K562 (cell line): ENCODE data around the gene TEX9. TPM values are rescaled to one million over a fixed set of nuclear protein-coding genes. Genes with fewer than 3 reads are reported as not detected.

Source experiments
- ATAC-seq: fragments of 200-7000 bp; cut with Tn5 transposase; 3 replicates; pipeline ENCODE4 v1.9.1; 2020; ENCODE audit warnings: moderate library complexity
- BruUV-seq: library from RNA; stranded (reverse); fragments of 400-500 nt; replicated peaks from 2 replicates; lab custom pipeline; 2021; lab: Mats Ljungman, UMichigan
- CTCF ChIA-PET: fragments of 300-600 bp; formaldehyde crosslinking; extraction: SDS; loops from one replicate; lab custom pipeline; 2021; ENCODE audit warnings: low intra/inter-chr PET ratio; lab: Yijun Ruan, JAX
- POLR2A ChIA-PET: fragments of 300-600, 350-650 bp; sonication (Branson Sonifier 250); formaldehyde crosslinking; extraction: SDS; loops from one replicate; lab custom pipeline; 2021; ENCODE audit warnings: antibody characterized with exemption, inconsistent platforms; lab: Yijun Ruan, JAX
- DNase-seq, 4 experiments: peaks; one replicate each; pipeline versions ENCODE4 v3.0.0 to v3.0.0-alpha.2; 2011 to 2018; ENCODE audit warnings: low spot score in 3 of 4, mixed read lengths in 3 of 4; ENCODE audit errors: extremely low read depth in 1 of 4
- FAIRE-seq: peaks from 2 replicates; lab custom pipeline; 2011; peaks lifted over from hg19 to GRCh38; lab: Jason Lieb, UNC
- H2AFZ ChIP-seq: 2 replicates; pipeline ENCODE4 v1.6.0; 2011; ENCODE audit warnings: low read depth, low read length, control low read depth, inconsistent platforms
- H3K27ac ChIP-seq: fragments of 200-600 bp; 3 replicates; pipeline ENCODE4 v1.8.0; 2011; ENCODE audit warnings: low read depth, mild to moderate bottlenecking, control low read depth, inconsistent platforms, low read length, moderate library complexity, mixed read lengths; ENCODE audit errors: extremely low read depth
- H3K27me3 ChIP-seq, 2 experiments: fragments of 300-600 bp in 1 of 2; 2 replicates in 1 of 2; 3 replicates in 1 of 2; pipeline versions ENCODE4 v1.6.0 to v1.8.0; 2011; ENCODE audit warnings: inconsistent platforms in 2 of 2, low read length in 2 of 2, mild to moderate bottlenecking in 1 of 2, mixed read lengths in 1 of 2, moderate library complexity in 1 of 2; ENCODE audit not compliant: control insufficient read depth in 2 of 2, insufficient read depth in 2 of 2
- H3K36me3 ChIP-seq: fragments of 300-600 bp; 3 replicates; pipeline ENCODE4 v1.8.0; 2011; ENCODE audit warnings: mild to moderate bottlenecking, low read length, inconsistent platforms; ENCODE audit not compliant: control insufficient read depth, insufficient read depth
- H3K4me1 ChIP-seq, 2 experiments: fragments of 200-600 bp in 1 of 2; replicated peaks in 1 of 2; 2 replicates in 1 of 2; 3 replicates in 1 of 2; pipeline versions ENCODE4 v1.5.1 to v1.8.0; 2011; ENCODE audit warnings: inconsistent platforms in 2 of 2, low read length in 2 of 2, mild to moderate bottlenecking in 1 of 2, mixed read lengths in 1 of 2, moderate library complexity in 1 of 2; ENCODE audit not compliant: control insufficient read depth in 2 of 2, insufficient read depth in 2 of 2
- H3K4me2 ChIP-seq: 2 replicates; pipeline ENCODE4 v1.6.1; 2011; ENCODE audit warnings: low read length, control low read depth, inconsistent platforms, mixed read lengths; ENCODE audit not compliant: insufficient read depth
- H3K4me3 ChIP-seq: fragments of 200-600 bp; sonication (generic), shearing (Covaris generic); 2 replicates; pipeline ENCODE4 v1.5.1; 2016; ENCODE audit warnings: control low read depth, inconsistent platforms
- H3K79me2 ChIP-seq: fragments of 200-600 bp; 3 replicates; pipeline ENCODE4 v1.8.0; 2011; ENCODE audit warnings: low read length, inconsistent platforms; ENCODE audit not compliant: control insufficient read depth, insufficient read depth
- H3K9ac ChIP-seq, 2 experiments: 2 replicates each; pipeline versions ENCODE4 v1.6.0 to v1.6.1; 2011; ENCODE audit warnings: low read depth in 2 of 2, low read length in 2 of 2, control low read depth in 1 of 2, inconsistent platforms in 1 of 2, mild to moderate bottlenecking in 1 of 2, mixed read lengths in 1 of 2; ENCODE audit not compliant: insufficient read depth in 1 of 2
- H3K9me1 ChIP-seq: one replicate; pipeline ENCODE4 v1.6.0; 2011; ENCODE audit warnings: inconsistent platforms, mild to moderate bottlenecking, low read length, moderate library complexity; ENCODE audit not compliant: control insufficient read depth, insufficient read depth
- H3K9me3 ChIP-seq: replicated peaks from 2 replicates; pipeline ENCODE4 v1.5.1; 2011; ENCODE audit warnings: low read depth, low read length, inconsistent platforms; ENCODE audit not compliant: control insufficient read depth, insufficient read depth
- H4K20me1 ChIP-seq: replicated peaks from 2 replicates; pipeline ENCODE4 v1.6.1; 2011; ENCODE audit warnings: low read length, inconsistent platforms, mixed read lengths; ENCODE audit not compliant: control insufficient read depth, insufficient read depth
- ADNP ChIP-seq: fragments of 200-800 bp; sonication (Bioruptor generic); IDR thresholded peaks from 2 replicates; pipeline ENCODE4 v1.6.1; 2016; ENCODE audit warnings: missing genetic modification characterization, missing compliant biosample characterization
- BCL6 ChIP-seq: fragments of 250-450 bp; sonication (Bioruptor Pico); IDR thresholded peaks from 2 replicates; pipeline ENCODE4 v1.4.0; 2020
- DNMT1 ChIP-seq: fragments of 450-650 bp; IDR thresholded peaks from 2 replicates; pipeline ENCODE4 v1.6.1; 2016; ENCODE audit warnings: antibody characterized with exemption, mild to moderate bottlenecking
- ILF3 ChIP-seq: fragments of 450-650 bp; IDR thresholded peaks from 2 replicates; pipeline ENCODE4 v1.6.1; 2018; ENCODE audit warnings: antibody characterized with exemption, mild to moderate bottlenecking, moderate library complexity, borderline replicate concordance
- LEF1 ChIP-seq: fragments of 450-650 bp; IDR thresholded peaks from 2 replicates; pipeline ENCODE4 v1.6.1; 2016; ENCODE audit warnings: mild to moderate bottlenecking
- NR1H2 ChIP-seq: sonication (generic); formaldehyde crosslinking; IDR thresholded peaks from 2 replicates; pipeline ENCODE4 v1.4.0; 2020; ENCODE audit warnings: mild to moderate bottlenecking, missing genetic modification reagents
- RB1 ChIP-seq: fragments of 450-650 bp; IDR thresholded peaks from 2 replicates; pipeline ENCODE4 v1.6.1; 2017; ENCODE audit warnings: low read depth, mild to moderate bottlenecking
- RBM25 ChIP-seq: fragments of 200-400 bp; formaldehyde crosslinking; IDR thresholded peaks from 2 replicates; pipeline ENCODE4 v1.6.1; 2018; ENCODE audit warnings: low read length, low read depth, moderate library complexity; ENCODE audit not compliant: severe bottlenecking
- SIN3A ChIP-seq, 2 experiments: fragments of 150-350 bp in 1 of 2; IDR thresholded peaks; 2 replicates each; pipeline ENCODE4 v1.6.1; 2011 to 2016; ENCODE audit warnings: borderline replicate concordance in 2 of 2, low read depth in 2 of 2, low read length in 2 of 2, mild to moderate bottlenecking in 2 of 2, moderate library complexity in 2 of 2; ENCODE audit not compliant: control insufficient read depth in 1 of 2
- SLC30A9 ChIP-seq: fragments of 250-450 bp; sonication (Bioruptor Pico); IDR thresholded peaks from 2 replicates; pipeline ENCODE4 v1.8.0; 2022; ENCODE audit warnings: mild to moderate bottlenecking, moderate library complexity
- SMARCB1 ChIP-seq: IDR thresholded peaks from 2 replicates; pipeline ENCODE4 v1.6.1; 2011; ENCODE audit warnings: improper control_type of control experiment, low read depth; ENCODE audit not compliant: insufficient read length
- SRSF1 ChIP-seq: fragments of 200-400 bp; formaldehyde crosslinking; IDR thresholded peaks from 2 replicates; pipeline ENCODE4 v1.6.1; 2017; ENCODE audit warnings: mild to moderate bottlenecking, low read depth, low read length, moderate library complexity
- TCF3 ChIP-seq: sonication (generic); formaldehyde crosslinking; IDR thresholded peaks from 2 replicates; pipeline ENCODE4 v1.4.0; 2020; ENCODE audit warnings: mild to moderate bottlenecking, missing genetic modification reagents
- TCF7L2 ChIP-seq: fragments of 150-350 bp; IDR thresholded peaks from 2 replicates; pipeline ENCODE4 v1.6.1; 2016; ENCODE audit warnings: low read depth, mild to moderate bottlenecking, low read length, moderate library complexity
- ZFPM2 ChIP-seq: fragments of 250-450 bp; sonication (Bioruptor Pico); IDR thresholded peaks from 2 replicates; pipeline ENCODE4 v1.5.1; 2022; ENCODE audit warnings: mild to moderate bottlenecking
- ZNF146 ChIP-seq: IDR thresholded peaks from one replicate; pipeline ENCODE4 v1.6.1; 2018; ENCODE audit warnings: missing compliant biosample characterization; ENCODE audit not compliant: unreplicated experiment
- ZNF24 ChIP-seq: fragments of 450-650 bp; IDR thresholded peaks from 2 replicates; pipeline ENCODE4 v1.6.1; 2016
- ZNF354B ChIP-seq: fragments of 250-450 bp; sonication (Bioruptor Pico); IDR thresholded peaks from 2 replicates; pipeline ENCODE4 v1.4.0; 2020
- WGBS: fragments of 100-300 bp; shearing (Covaris generic); methylation state at CpG from one replicate; pipeline ENCODE4 v1.1.6; 2016; ENCODE audit warnings: low coverage, mixed read lengths; ENCODE audit not compliant: insufficient coverage; ENCODE audit errors: missing lambda C conversion rate; 5-methylcytosine and 5-hydroxymethylcytosine counted together
- in situ Hi-C: fragments of 300-500 bp; cut with MboI; formaldehyde crosslinking; loops from 4 replicates; pipeline ENCODE4 v1.15.0; 2018; ENCODE audit warnings: inconsistent platforms, mixed read lengths
- intact Hi-C: fragments of 100-400 bp; cut with micrococcal nuclease; formaldehyde crosslinking; loops from 2 replicates; pipeline ENCODE4 v1.14.2; 2022
- polyA plus RNA-seq, 8 experiments: library from polyadenylated mRNA; depleted of rRNA in 4 of 8; stranded (reverse) in 5 of 8; unstranded in 3 of 8; fragments of >200 nt; fragmentation: Nextera tagmentation in 2 of 8; fragmentation: Illumina TruSeq in 1 of 8; extraction: Ambion mirVana in 2 of 8; extraction: Trizol in 1 of 8; gene quantifications; 2 replicates each; pipeline versions ENCODE4 v1.2.1 to v1.2.3, GENCODE V29; 2011 to 2014; ENCODE audit warnings: inconsistent platforms in 1 of 8, missing spikeins in 1 of 8
- total RNA-seq, 7 experiments: library from RNA; depleted of rRNA in 6 of 7; stranded (reverse); fragments of >200 nt in 6 of 7; fragmentation: Illumina TruSeq in 2 of 7; extraction: Trizol in 2 of 7; gene quantifications; 2 replicates each; pipeline versions ENCODE4 v1.2.1 to v1.2.3, GENCODE V29; 2011 to 2021; ENCODE audit warnings: low replicate concordance in 1 of 7
- TF ChIP-seq, protein P1 (sequence below): sonication (generic); formaldehyde crosslinking; IDR thresholded peaks from 2 replicates; pipeline ENCODE4 v1.8.1; 2023; ENCODE audit warnings: mild to moderate bottlenecking, missing genetic modification reagents, moderate library complexity
- TF ChIP-seq, protein P2 (sequence below): fragments of 450-650 bp; IDR thresholded peaks from 2 replicates; pipeline ENCODE4 v1.6.1; 2017; ENCODE audit warnings: mild to moderate bottlenecking, moderate library complexity
- TF ChIP-seq, protein P3 (sequence below): sonication (generic); formaldehyde crosslinking; IDR thresholded peaks from 2 replicates; pipeline ENCODE4 v1.8.1; 2022; ENCODE audit warnings: missing genetic modification reagents

Gene TEX9
- total and polyA plus RNA-seq, 9 of the 15 experiments (the other 6 are each of a cell fraction or from before 2014, with no cell fraction given) = 0.93 to 3.6 (median 2.4) TPM

- no peaks in the 10 kb centered on the region for H3K79me2 ChIP-seq
- H3K9ac ChIP-seq = no peak overlapping the region
- TF ChIP-seq SLC30A9 (CRISPR knock-in tag) (no peak), ZNF354B (CRISPR knock-in tag) (no peak), SMARCB1 (no peak), ZNF24 (peak; percentile 47; the same call in 1 of the 2 replicates), TCF3 (CRISPR knock-in tag) (no peak), SRSF1 (no peak), LEF1 (no peak), ADNP (tag) (no peak), NR1H2 (no peak), RBM25 (peak; percentile 58), SIN3A (IDR thresholded peaks at IDR 0.05; ENCODE audit: borderline replicate concordance in 2 of 2, control insufficient read depth in 1 of 2, low read depth in 2 of 2, low read length in 2 of 2) (no peak), ILF3 (no peak), ZFPM2 (no peak), ZNF146 (CRISPR knock-in tag) (peak; percentile 82), RB1 (no peak), TCF7L2 (no peak), BCL6 (CRISPR knock-in tag) (no peak), DNMT1 (no peak)
- TF ChIP-seq, protein P1, sequence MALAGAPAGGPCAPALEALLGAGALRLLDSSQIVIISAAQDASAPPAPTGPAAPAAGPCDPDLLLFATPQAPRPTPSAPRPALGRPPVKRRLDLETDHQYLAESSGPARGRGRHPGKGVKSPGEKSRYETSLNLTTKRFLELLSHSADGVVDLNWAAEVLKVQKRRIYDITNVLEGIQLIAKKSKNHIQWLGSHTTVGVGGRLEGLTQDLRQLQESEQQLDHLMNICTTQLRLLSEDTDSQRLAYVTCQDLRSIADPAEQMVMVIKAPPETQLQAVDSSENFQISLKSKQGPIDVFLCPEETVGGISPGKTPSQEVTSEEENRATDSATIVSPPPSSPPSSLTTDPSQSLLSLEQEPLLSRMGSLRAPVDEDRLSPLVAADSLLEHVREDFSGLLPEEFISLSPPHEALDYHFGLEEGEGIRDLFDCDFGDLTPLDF (CRISPR knock-in tag) = no peak
- TF ChIP-seq, protein P2, sequence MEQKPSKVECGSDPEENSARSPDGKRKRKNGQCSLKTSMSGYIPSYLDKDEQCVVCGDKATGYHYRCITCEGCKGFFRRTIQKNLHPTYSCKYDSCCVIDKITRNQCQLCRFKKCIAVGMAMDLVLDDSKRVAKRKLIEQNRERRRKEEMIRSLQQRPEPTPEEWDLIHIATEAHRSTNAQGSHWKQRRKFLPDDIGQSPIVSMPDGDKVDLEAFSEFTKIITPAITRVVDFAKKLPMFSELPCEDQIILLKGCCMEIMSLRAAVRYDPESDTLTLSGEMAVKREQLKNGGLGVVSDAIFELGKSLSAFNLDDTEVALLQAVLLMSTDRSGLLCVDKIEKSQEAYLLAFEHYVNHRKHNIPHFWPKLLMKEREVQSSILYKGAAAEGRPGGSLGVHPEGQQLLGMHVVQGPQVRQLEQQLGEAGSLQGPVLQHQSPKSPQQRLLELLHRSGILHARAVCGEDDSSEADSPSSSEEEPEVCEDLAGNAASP = no peak
- TF ChIP-seq, protein P3, sequence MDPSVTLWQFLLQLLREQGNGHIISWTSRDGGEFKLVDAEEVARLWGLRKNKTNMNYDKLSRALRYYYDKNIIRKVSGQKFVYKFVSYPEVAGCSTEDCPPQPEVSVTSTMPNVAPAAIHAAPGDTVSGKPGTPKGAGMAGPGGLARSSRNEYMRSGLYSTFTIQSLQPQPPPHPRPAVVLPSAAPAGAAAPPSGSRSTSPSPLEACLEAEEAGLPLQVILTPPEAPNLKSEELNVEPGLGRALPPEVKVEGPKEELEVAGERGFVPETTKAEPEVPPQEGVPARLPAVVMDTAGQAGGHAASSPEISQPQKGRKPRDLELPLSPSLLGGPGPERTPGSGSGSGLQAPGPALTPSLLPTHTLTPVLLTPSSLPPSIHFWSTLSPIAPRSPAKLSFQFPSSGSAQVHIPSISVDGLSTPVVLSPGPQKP (CRISPR knock-in tag) = no peak
- CTCF ChIA-PET = no interaction called here
- POLR2A ChIA-PET = no interaction called here
- H4K20me1 ChIP-seq = no peaks in the 10 kb centered on the region
- in situ Hi-C loops (no loop called here), intact Hi-C loops (no loop called here)
- H3K4me1 ChIP-seq = no peaks in the 10 kb centered on the region
- no peaks in the 10 kb centered on the region for H3K27me3 ChIP-seq
- H3K36me3 ChIP-seq = no peaks in the 10 kb centered on the region
- no peak overlapping the region for H3K4me3 ChIP-seq
- no peak overlapping the region for H3K27ac ChIP-seq
- no peak for ATAC-seq
- 17% methylated on average over 2 of the region's 2 CpGs for WGBS
- H3K9me3 ChIP-seq = no peaks in the 10 kb centered on the region
- no peak for DNase-seq
- BruUV-seq = no TSS peak
- no peak overlapping the region for H2AFZ ChIP-seq
- H3K4me2 ChIP-seq = no peak overlapping the region
- no peak for FAIRE-seq
- H3K9me1 ChIP-seq = no peaks in the 10 kb centered on the region
Observed at GRCh38 chr15:56459096-56459495, 93.9 kb downstream of the TEX9 start.
